Smooth muscle cell (in vitro differentiated cells): ENCODE results near the gene PCDH9. TPM values are rescaled to one million over a fixed set of nuclear protein-coding genes. Genes with fewer than 3 reads are reported as not detected.

Source experiments
- DNase-seq: peaks from one replicate; lab custom pipeline; 2025; ENCODE audit not compliant: unreplicated experiment; lab: John Stamatoyannopoulos, UW
- H2AFZ ChIP-seq: fragments of 200-600 bp; sonication (generic); 2 replicates; pipeline ENCODE4 v1.6.0; 2016; ENCODE audit warnings: antibody characterized with exemption, low read depth, mild to moderate bottlenecking
- H3F3A ChIP-seq: fragments of 200-600 bp; sonication (generic); 2 replicates; pipeline ENCODE4 v1.6.0; 2017; ENCODE audit warnings: antibody characterized with exemption, low read depth
- H3K27ac ChIP-seq: fragments of 200-600 bp; sonication (generic); 2 replicates; pipeline ENCODE4 v1.5.1; 2016; ENCODE audit warnings: low read depth, mild to moderate bottlenecking
- H3K27me3 ChIP-seq: fragments of 200-600 bp; sonication (generic); 2 replicates; pipeline ENCODE4 v1.6.1; 2016; ENCODE audit warnings: low read depth, mild to moderate bottlenecking
- H3K36me3 ChIP-seq: fragments of 200-600 bp; sonication (generic); 2 replicates; pipeline ENCODE4 v1.5.1; 2016; ENCODE audit warnings: low read depth
- H3K4me1 ChIP-seq: fragments of 200-600 bp; sonication (generic); 2 replicates; pipeline ENCODE4 v1.5.1; 2016; ENCODE audit warnings: low read depth
- H3K4me2 ChIP-seq: fragments of 200-600 bp; sonication (generic); 2 replicates; pipeline ENCODE4 v1.6.0; 2016; ENCODE audit warnings: mild to moderate bottlenecking
- H3K4me3 ChIP-seq: fragments of 200-600 bp; sonication (generic); 2 replicates; pipeline ENCODE4 v1.5.1; 2016; ENCODE audit warnings: mild to moderate bottlenecking
- H3K79me2 ChIP-seq: fragments of 200-600 bp; sonication (generic); 2 replicates; pipeline ENCODE4 v1.6.0; 2016; ENCODE audit warnings: low read depth, mild to moderate bottlenecking
- H3K9ac ChIP-seq: fragments of 200-600 bp; sonication (generic); 2 replicates; pipeline ENCODE4 v1.6.0; 2016; ENCODE audit warnings: low read depth
- H3K9me3 ChIP-seq: fragments of 200-600 bp; sonication (generic); replicated peaks from 2 replicates; pipeline ENCODE4 v1.5.1; 2016; ENCODE audit warnings: low read depth
- H4K20me1 ChIP-seq: fragments of 200-600 bp; sonication (generic); 2 replicates; pipeline ENCODE4 v1.6.0; 2016; ENCODE audit warnings: low read depth
- WGBS: methylation state at CpG from one replicate; pipeline ENCODE4 v1.1.7; 2016; ENCODE audit warnings: low lambda C conversion rate; 5-methylcytosine and 5-hydroxymethylcytosine counted together
- polyA plus RNA-seq: library from polyadenylated mRNA; unstranded; fragments of >200 nt; fragmentation: Nextera tagmentation; extraction: Ambion mirVana; gene quantifications from 2 replicates; pipeline ENCODE4 v1.2.1, GENCODE V29; 2016
- total RNA-seq: library from RNA; depleted of rRNA; stranded (reverse); fragments of >200 nt; gene quantifications from 2 replicates; pipeline ENCODE4 v1.2.3, GENCODE V29; 2014
- TF ChIP-seq, protein P1 (sequence below): fragments of 200-600 bp; sonication (generic); IDR thresholded peaks from 2 replicates; pipeline ENCODE4 v1.5.1; 2017; ENCODE audit warnings: borderline replicate concordance, mild to moderate bottlenecking, antibody characterized with exemption; ENCODE audit not compliant: insufficient read depth, poor library complexity, severe bottlenecking

Gene PCDH9
- total and polyA plus RNA-seq, 2 experiments from 2014 or later = 0.65 to 1.9 TPM

DNA sequence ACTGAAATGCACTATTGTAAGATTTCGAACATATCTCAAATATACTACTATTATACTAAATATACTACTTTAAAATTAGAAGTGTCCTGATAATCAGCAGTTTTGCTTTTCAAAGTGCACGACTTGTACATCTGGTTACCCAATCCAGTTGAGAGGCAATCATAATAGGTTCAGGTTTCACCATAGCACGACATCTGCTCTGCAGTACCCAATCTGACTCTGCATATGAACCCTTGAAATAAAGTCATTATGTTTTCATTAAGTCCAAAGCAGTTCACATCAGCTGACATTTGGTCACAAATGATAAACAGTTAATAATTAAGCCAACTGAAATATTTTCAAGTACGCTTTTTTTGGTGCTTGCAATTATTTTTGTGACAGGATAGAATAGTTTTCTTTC, 90.6 kb downstream of the PCDH9 start:
- 89% methylated on average over 4 of the region's 4 CpGs for WGBS
- TF ChIP-seq, protein P1, sequence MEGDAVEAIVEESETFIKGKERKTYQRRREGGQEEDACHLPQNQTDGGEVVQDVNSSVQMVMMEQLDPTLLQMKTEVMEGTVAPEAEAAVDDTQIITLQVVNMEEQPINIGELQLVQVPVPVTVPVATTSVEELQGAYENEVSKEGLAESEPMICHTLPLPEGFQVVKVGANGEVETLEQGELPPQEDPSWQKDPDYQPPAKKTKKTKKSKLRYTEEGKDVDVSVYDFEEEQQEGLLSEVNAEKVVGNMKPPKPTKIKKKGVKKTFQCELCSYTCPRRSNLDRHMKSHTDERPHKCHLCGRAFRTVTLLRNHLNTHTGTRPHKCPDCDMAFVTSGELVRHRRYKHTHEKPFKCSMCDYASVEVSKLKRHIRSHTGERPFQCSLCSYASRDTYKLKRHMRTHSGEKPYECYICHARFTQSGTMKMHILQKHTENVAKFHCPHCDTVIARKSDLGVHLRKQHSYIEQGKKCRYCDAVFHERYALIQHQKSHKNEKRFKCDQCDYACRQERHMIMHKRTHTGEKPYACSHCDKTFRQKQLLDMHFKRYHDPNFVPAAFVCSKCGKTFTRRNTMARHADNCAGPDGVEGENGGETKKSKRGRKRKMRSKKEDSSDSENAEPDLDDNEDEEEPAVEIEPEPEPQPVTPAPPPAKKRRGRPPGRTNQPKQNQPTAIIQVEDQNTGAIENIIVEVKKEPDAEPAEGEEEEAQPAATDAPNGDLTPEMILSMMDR = no peak

DNA sequence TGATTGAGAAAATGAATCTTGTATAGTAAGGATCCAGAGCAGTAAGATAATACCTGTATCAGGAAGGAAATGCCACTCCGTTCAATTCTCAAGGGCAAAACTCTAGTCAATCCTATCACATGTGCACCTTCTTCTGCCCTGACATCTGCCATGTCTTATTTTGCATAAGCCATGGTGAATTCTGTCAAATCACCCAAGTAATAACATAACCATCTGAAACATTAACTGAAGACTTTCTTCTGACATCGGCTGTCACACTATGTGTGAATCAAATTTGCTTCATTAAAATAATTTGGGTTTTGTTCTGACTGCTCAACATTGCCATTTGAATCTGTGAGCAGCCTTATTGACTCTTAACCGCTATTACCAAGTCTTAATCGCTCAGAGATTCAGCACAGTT, 91.2 kb downstream of the PCDH9 start:
- Histone ChIP-seq H3F3A (no peaks in the 10 kb centered on the region), H2AFZ (no peak overlapping the region)

More for the DNA sequence above, 90.6 kb downstream of the PCDH9 start:
- no peak for DNase-seq
- H3K79me2 ChIP-seq = no peaks in the 10 kb centered on the region
- no peak overlapping the region for H3K4me2 ChIP-seq
- H3K36me3 ChIP-seq = no peaks in the 10 kb centered on the region
- H3K4me1 ChIP-seq = no peaks in the 10 kb centered on the region
- no peaks in the 10 kb centered on the region for H4K20me1 ChIP-seq
- no peaks in the 10 kb centered on the region for H3F3A ChIP-seq
- no peak overlapping the region for H3K4me3 ChIP-seq
- H3K9me3 ChIP-seq = no peaks in the 10 kb centered on the region
- no peak overlapping the region for H3K27ac ChIP-seq
- H2AFZ ChIP-seq = no peak overlapping the region
- no peaks in the 10 kb centered on the region for H3K27me3 ChIP-seq
- no peak overlapping the region for H3K9ac ChIP-seq

GRCh38 chr13:67137044-67137735, 92.9 kb downstream of the PCDH9 start:
- no peaks in the 10 kb centered on the region for H3K27me3 ChIP-seq
- no peaks in the 10 kb centered on the region for H3K36me3 ChIP-seq
- no peaks in the 10 kb centered on the region for H3F3A ChIP-seq
- H4K20me1 ChIP-seq = no peaks in the 10 kb centered on the region
- DNase-seq = no peak
- TF ChIP-seq, protein P1 = no peak
- H2AFZ ChIP-seq = no peak overlapping the region
- no peaks in the 10 kb centered on the region for H3K4me1 ChIP-seq
- H3K27ac ChIP-seq = no peak overlapping the region
- H3K79me2 ChIP-seq = no peaks in the 10 kb centered on the region
- WGBS = 86% methylated on average over 6 of the region's 6 CpGs
- no peak overlapping the region for H3K4me2 ChIP-seq
- H3K9ac ChIP-seq = no peak overlapping the region
- no peak overlapping the region for H3K4me3 ChIP-seq
- H3K9me3 ChIP-seq = no peaks in the 10 kb centered on the region

More for the DNA sequence above, 91.2 kb downstream of the PCDH9 start:
- TF ChIP-seq, protein P1 = no peak
- H3K4me3 ChIP-seq = no peak overlapping the region
- no peaks in the 10 kb centered on the region for H3K27me3 ChIP-seq
- no peaks in the 10 kb centered on the region for H3K79me2 ChIP-seq
- no peaks in the 10 kb centered on the region for H4K20me1 ChIP-seq
- no peak for DNase-seq
- no peak overlapping the region for H3K9ac ChIP-seq
- H3K4me1 ChIP-seq = no peaks in the 10 kb centered on the region
- H3K9me3 ChIP-seq = no peaks in the 10 kb centered on the region
- H3K4me2 ChIP-seq = no peak overlapping the region
- H3K36me3 ChIP-seq = no peaks in the 10 kb centered on the region
- WGBS = 96% methylated on average over 4 of the region's 4 CpGs
- no peak overlapping the region for H3K27ac ChIP-seq

DNA sequence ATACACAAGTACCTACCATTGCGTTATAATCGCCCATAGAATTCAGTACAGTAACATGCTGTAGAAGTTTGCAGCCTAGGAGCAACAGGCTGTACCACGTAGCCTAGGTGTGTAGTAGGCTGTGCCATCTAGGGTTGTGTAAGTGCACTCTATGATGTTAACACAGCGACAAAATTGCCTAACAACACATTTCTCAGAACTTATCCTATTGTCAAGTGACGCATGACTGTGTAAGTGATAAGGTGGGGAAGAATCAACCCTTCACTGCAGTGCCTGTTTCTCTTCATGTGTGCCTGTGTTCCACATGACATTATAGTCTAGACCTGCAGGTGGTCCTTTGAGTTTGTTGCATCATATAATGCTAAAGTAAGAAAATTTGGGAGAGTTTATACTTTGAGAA, 94.0 kb downstream of the PCDH9 start:
- Histone ChIP-seq H4K20me1 (no peaks in the 10 kb centered on the region), H2AFZ (no peak overlapping the region), H3K4me1 (no peaks in the 10 kb centered on the region), H3K4me3 (no peak overlapping the region), H3K36me3 (no peaks in the 10 kb centered on the region), H3K9ac (no peak overlapping the region), H3K27me3 (no peaks in the 10 kb centered on the region), H3K79me2 (no peaks in the 10 kb centered on the region), H3K4me2 (no peak overlapping the region), H3F3A (no peaks in the 10 kb centered on the region), H3K27ac (no peak overlapping the region), H3K9me3 (no peaks in the 10 kb centered on the region)
- no peak for DNase-seq
- 74% methylated on average over 5 of the region's 5 CpGs for WGBS
- TF ChIP-seq, protein P1 = no peak
